Panc1 (cell line): Measurements from ENCODE around the gene PAFAH1B2. TPM values are rescaled to one million over a fixed set of nuclear protein-coding genes. Genes with fewer than 3 reads are reported as not detected.

ENCODE experiments used
- ATAC-seq: fragments of 200-7000 bp; cut with Tn5 transposase; 2 replicates; pipeline ENCODE4 v1.9.1; 2020; ENCODE audit warnings: mild to moderate bottlenecking, moderate library complexity
- BruUV-seq: library from RNA; stranded (reverse); fragments of 400-500 nt; replicated peaks from 2 replicates; lab custom pipeline; 2021; lab: Mats Ljungman, UMichigan
- CTCF ChIA-PET: fragments of 300-600 bp; sonication (Branson Sonifier 250); formaldehyde crosslinking; loops from one replicate; lab custom pipeline; 2022; ENCODE audit warnings: antibody characterized with exemption; lab: Charles Lee
- POLR2A ChIA-PET: fragments of 300-600 bp; sonication (Branson Sonifier 250); formaldehyde crosslinking; loops from one replicate; lab custom pipeline; 2022; ENCODE audit warnings: antibody characterized with exemption; lab: Charles Lee
- DNase-seq: peaks from one replicate; pipeline ENCODE4 v3.0.0-alpha.2; 2010; ENCODE audit warnings: low read depth, low spot score
- H3K27ac ChIP-seq: 2 replicates; pipeline ENCODE4 v1.5.1; 2011; ENCODE audit warnings: mild to moderate bottlenecking, low read length, inconsistent platforms
- H3K27me3 ChIP-seq: fragments of 200-500 bp; sonication (Bioruptor generic); 2 replicates; pipeline ENCODE4 v1.6.0; 2014; ENCODE audit warnings: low read length, inconsistent platforms; ENCODE audit not compliant: control insufficient read depth, insufficient read depth
- H3K36me3 ChIP-seq: fragments of 200-500 bp; sonication (Bioruptor generic); 2 replicates; pipeline ENCODE4 v1.5.1; 2014; ENCODE audit warnings: inconsistent platforms, mild to moderate bottlenecking, low read length, moderate library complexity; ENCODE audit not compliant: control insufficient read depth, insufficient read depth
- H3K4me1 ChIP-seq: 2 replicates; pipeline ENCODE4 v1.5.1; 2011; ENCODE audit warnings: inconsistent platforms, mild to moderate bottlenecking, low read length, moderate library complexity; ENCODE audit not compliant: control insufficient read depth, insufficient read depth
- H3K4me3 ChIP-seq, 2 experiments: 2 replicates each; pipeline ENCODE4 v1.5.1; 2011 to 2012; ENCODE audit warnings: low read depth in 2 of 2, low read length in 2 of 2, mild to moderate bottlenecking in 2 of 2, inconsistent platforms in 1 of 2, moderate library complexity in 1 of 2
- H3K9me3 ChIP-seq: fragments of 200-500 bp; sonication (Bioruptor generic); 2 replicates; pipeline ENCODE4 v1.5.1; 2014; ENCODE audit warnings: low read depth, mild to moderate bottlenecking, inconsistent platforms, low read length, moderate library complexity; ENCODE audit not compliant: control insufficient read depth, insufficient read depth
- CTCF ChIP-seq: fragments of 450-650 bp; IDR thresholded peaks from 2 replicates; pipeline ENCODE4 v1.5.1; 2017; ENCODE audit warnings: mild to moderate bottlenecking
- POLR2AphosphoS5 ChIP-seq: IDR thresholded peaks from 2 replicates; pipeline ENCODE4 v1.6.1; 2012; ENCODE audit warnings: mild to moderate bottlenecking, low read depth, low read length, moderate library complexity
- REST ChIP-seq, 2 experiments: IDR thresholded peaks; 2 replicates each; pipeline ENCODE4 v1.6.1; 2011 to 2012; ENCODE audit warnings: low read depth in 2 of 2, control low read depth in 1 of 2, low read length in 1 of 2, mild to moderate bottlenecking in 1 of 2, moderate library complexity in 1 of 2; ENCODE audit not compliant: insufficient read depth in 1 of 2
- SIN3A ChIP-seq: IDR thresholded peaks from 2 replicates; pipeline ENCODE4 v1.6.1; 2012; ENCODE audit warnings: low read depth, mild to moderate bottlenecking, low read length, moderate library complexity, borderline replicate concordance; ENCODE audit not compliant: insufficient read depth
- TCF7L2 ChIP-seq: IDR thresholded peaks from 2 replicates; pipeline ENCODE4 v1.6.1; 2011; ENCODE audit warnings: mild to moderate bottlenecking, low read depth, low read length, inconsistent platforms
- in situ Hi-C: cut with HindIII; loops from 2 replicates; pipeline ENCODE4 v1.10.0; 2016; ENCODE audit warnings: low sequenced_read_pairs, low pct_unique_long_range_greater_than_20kb
- intact Hi-C: fragments of 100-400 bp; cut with micrococcal nuclease; formaldehyde crosslinking; loops from one replicate; pipeline ENCODE4 v1.10.0; 2022; ENCODE audit not compliant: unreplicated experiment
- total RNA-seq: library from RNA; stranded (reverse); gene quantifications from one replicate; pipeline ENCODE4 v1.2.1, GENCODE V29; 2021; ENCODE audit not compliant: unreplicated experiment

Gene PAFAH1B2
- total RNA-seq, 1 experiment from 2014 or later = 179 TPM

- Histone ChIP-seq H3K4me3 (no peak overlapping the region), H3K27ac (no peak overlapping the region), H3K36me3 (no peaks in the 10 kb centered on the region), H3K4me1 (no peaks in the 10 kb centered on the region), H3K9me3 (no peaks in the 10 kb centered on the region), H3K27me3 (no peaks in the 10 kb centered on the region)
- DNase-seq (no peak), ATAC-seq (no peak)
- no TSS peak for BruUV-seq
- ChIA-PET CTCF (interaction anchor here (0.7 kb wide), 1 partner anchor 48 kb away, joined by 11 read pairs; no protein-coding TSS in a partner anchor), POLR2A (no interaction called here)
- TF ChIP-seq POLR2AphosphoS5 = no peak
- TF ChIP-seq TCF7L2 = no peak
- no peak for TF ChIP-seq REST (IDR thresholded peaks at IDR 0.05; ENCODE audit: insufficient read depth in 1 of 2, low read depth in 2 of 2, low read length in 1 of 2)
- no peak for TF ChIP-seq CTCF
- TF ChIP-seq SIN3A = no peak
- intact Hi-C loops = no loop called here
- in situ Hi-C loops = no loop called here
Measured at GRCh38 chr11:117185736-117186430, 41.8 kb downstream of the PAFAH1B2 start.

- no TSS peak for BruUV-seq
- CTCF ChIA-PET = interaction anchor here (0.7 kb wide), 1 partner anchor 48 kb away, joined by 11 read pairs; no protein-coding TSS in a partner anchor
- DNase-seq (no peak), ATAC-seq (no peak)
- in situ Hi-C loops (no loop called here), intact Hi-C loops (no loop called here)
- POLR2A ChIA-PET = no interaction called here
- H3K36me3 ChIP-seq = no peaks in the 10 kb centered on the region
- no peaks in the 10 kb centered on the region for H3K4me1 ChIP-seq
- no peak overlapping the region for H3K4me3 ChIP-seq
- TF ChIP-seq SIN3A = no peak
- TF ChIP-seq CTCF = no peak
- no peak for TF ChIP-seq TCF7L2
- TF ChIP-seq REST (IDR thresholded peaks at IDR 0.05; ENCODE audit: insufficient read depth in 1 of 2, low read depth in 2 of 2, low read length in 1 of 2) = no peak
- no peak for TF ChIP-seq POLR2AphosphoS5
- H3K27ac ChIP-seq = no peak overlapping the region
- no peaks in the 10 kb centered on the region for H3K9me3 ChIP-seq
- no peaks in the 10 kb centered on the region for H3K27me3 ChIP-seq
Measured at GRCh38 chr11:117186431-117186761, 42.3 kb downstream of the PAFAH1B2 start.
